Body of pancreas (tissue), 4 donors: Measurements from ENCODE around the gene BACE2.

Experiments
- CTCF ChIP-seq, 7 experiments: fragments of 450-650 bp in 4 of 7; fragments of 200-600 bp in 3 of 7; sonication (generic) in 3 of 7; IDR thresholded peaks; one replicate each; pipeline ENCODE4 v1.5.1; 2016 to 2019; ENCODE audit warnings: antibody characterized with exemption in 7 of 7
- POLR2A ChIP-seq, 3 donors: fragments of 450-650 bp; IDR thresholded peaks; one replicate each; pipeline ENCODE4 v1.6.1; 2016; ENCODE audit warnings: antibody characterized with exemption in 3 of 3, mild to moderate bottlenecking in 2 of 3

- TF ChIP-seq CTCF (IDR thresholded peaks at IDR 0.05) (no peak), POLR2A (IDR thresholded peaks at IDR 0.05) (no peak)
Measured at GRCh38 chr21:41136286-41136685, 31.7 kb upstream of the BACE2 start.
